Neural progenitor cell (in vitro differentiated cells): ENCODE data around the gene MYMX. TPM values are rescaled to one million over a fixed set of nuclear protein-coding genes. Genes with fewer than 3 reads are reported as not detected.

ENCODE experiments used
- DNase-seq: peaks from one replicate; pipeline ENCODE4 v3.0.0-alpha.2; 2016; ENCODE audit warnings: low spot score
- H2AFZ ChIP-seq: fragments of 200-600 bp; sonication (generic); replicated peaks from 2 replicates; pipeline ENCODE4 v1.6.1; 2016; ENCODE audit warnings: antibody characterized with exemption
- H3F3A ChIP-seq: fragments of 200-600 bp; sonication (generic); 2 replicates; pipeline ENCODE4 v1.6.1; 2016; ENCODE audit warnings: antibody characterized with exemption, low read depth
- H3K27ac ChIP-seq: fragments of 200-600 bp; sonication (generic); 2 replicates; pipeline ENCODE4 v1.5.1; 2016; ENCODE audit warnings: mild to moderate bottlenecking
- H3K27me3 ChIP-seq: fragments of 200-600 bp; sonication (generic); 2 replicates; pipeline ENCODE4 v1.6.1; 2016; ENCODE audit warnings: mild to moderate bottlenecking, moderate library complexity
- H3K36me3 ChIP-seq: fragments of 200-600 bp; sonication (generic); 2 replicates; pipeline ENCODE4 v1.5.1; 2016
- H3K4me1 ChIP-seq: fragments of 200-600 bp; sonication (generic); 2 replicates; pipeline ENCODE4 v1.6.1; 2016; ENCODE audit warnings: mixed run types
- H3K4me2 ChIP-seq: fragments of 200-600 bp; sonication (generic); 2 replicates; pipeline ENCODE4 v1.6.1; 2016
- H3K4me3 ChIP-seq: fragments of 200-600 bp; sonication (generic); 2 replicates; pipeline ENCODE4 v1.5.1; 2016
- H3K79me2 ChIP-seq: fragments of 200-600 bp; sonication (generic); 2 replicates; pipeline ENCODE4 v1.6.1; 2016; ENCODE audit warnings: low read depth
- H3K9ac ChIP-seq: fragments of 200-600 bp; sonication (generic); 2 replicates; pipeline ENCODE4 v1.6.1; 2016
- H3K9me3 ChIP-seq: fragments of 200-600 bp; sonication (generic); 2 replicates; pipeline ENCODE4 v1.5.1; 2016; ENCODE audit warnings: low read depth
- H4K20me1 ChIP-seq: fragments of 200-600 bp; sonication (generic); 2 replicates; pipeline ENCODE4 v1.6.1; 2016; ENCODE audit warnings: low read depth
- H3K27ac Mint-ChIP-seq: 3 replicates; pipeline ENCODE4 v1.8.0; 2021; ENCODE audit warnings: mixed read lengths
- H3K27me3 Mint-ChIP-seq: 2 replicates; pipeline ENCODE4 v1.8.0; 2022; ENCODE audit warnings: low read depth, mild to moderate bottlenecking, inconsistent platforms, moderate library complexity, mixed read lengths; ENCODE audit not compliant: insufficient read depth
- H3K36me3 Mint-ChIP-seq: 3 replicates; pipeline ENCODE4 v1.8.0; 2021; ENCODE audit warnings: mixed read lengths
- H3K4me1 Mint-ChIP-seq: 3 replicates; pipeline ENCODE4 v1.8.0; 2021; ENCODE audit warnings: mixed read lengths
- H3K4me3 Mint-ChIP-seq: 3 replicates; pipeline ENCODE4 v1.8.0; 2021; ENCODE audit warnings: mild to moderate bottlenecking, moderate library complexity, mixed read lengths
- H3K9me3 Mint-ChIP-seq: 3 replicates; pipeline ENCODE4 v1.8.0; 2020; ENCODE audit warnings: mixed read lengths
- EZH2 ChIP-seq: fragments of 200-600 bp; sonication (generic); IDR thresholded peaks from 2 replicates; pipeline ENCODE4 v1.6.1; 2017; ENCODE audit warnings: antibody characterized with exemption, mild to moderate bottlenecking, moderate library complexity
- EZH2phosphoT487 ChIP-seq: fragments of 200-600 bp; sonication (generic); IDR thresholded peaks from 2 replicates; pipeline ENCODE4 v1.6.1; 2017; ENCODE audit warnings: antibody characterized with exemption
- total RNA-seq: library from RNA; depleted of rRNA; stranded (reverse); fragments of >200 nt; gene quantifications from 2 replicates; pipeline ENCODE4 v1.2.3, GENCODE V29; 2015; ENCODE audit warnings: low replicate concordance
- TF ChIP-seq, protein P1 (sequence below): fragments of 200-600 bp; sonication (generic); IDR thresholded peaks from 2 replicates; pipeline ENCODE4 v1.5.1; 2017; ENCODE audit warnings: antibody characterized with exemption, mild to moderate bottlenecking

Gene MYMX
- total RNA-seq, 1 donor from 2014 or later = 0.54 TPM

DNA sequence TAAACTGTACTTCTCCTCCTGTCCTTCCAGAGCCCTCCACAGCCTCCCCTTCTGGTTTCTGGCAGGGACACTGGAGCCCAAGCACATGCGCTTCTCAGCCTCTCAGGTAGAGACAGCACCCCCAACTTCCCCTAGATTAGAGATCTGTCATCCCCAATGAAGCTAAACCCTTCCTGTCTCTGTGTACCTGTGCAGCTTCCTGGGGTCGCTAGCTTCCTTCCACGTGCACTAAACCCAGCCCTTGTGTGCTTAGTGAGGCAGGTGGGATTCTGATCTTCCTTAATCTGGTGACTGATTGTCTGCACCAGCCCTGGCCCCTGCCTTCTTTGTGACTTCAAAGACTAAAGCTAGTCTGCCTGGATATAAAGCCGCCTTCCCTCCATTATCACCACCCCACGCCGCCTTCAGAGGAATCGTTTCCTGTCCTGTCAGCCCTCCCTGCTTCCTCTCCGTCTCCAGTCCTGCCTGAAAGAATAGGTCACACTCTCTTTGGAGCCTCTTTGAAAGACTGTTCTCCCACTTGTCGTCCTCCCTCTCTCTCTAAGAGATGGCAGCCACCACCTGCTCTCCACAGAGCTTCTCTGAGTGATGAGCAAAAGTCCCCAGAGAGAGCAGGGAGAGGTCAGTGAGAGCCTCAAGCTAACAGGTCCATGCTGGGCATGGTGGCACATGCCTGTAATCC, 30.6 kb upstream of the MYMX start:
- Histone ChIP-seq H3F3A (peaks cover 16% of the 10 kb centered on the region), H3K4me3 (no peak overlapping the region), H3K4me1 (peaks cover 21% of the 10 kb centered on the region), H3K36me3 (no peaks in the 10 kb centered on the region), H3K27ac (peak overlapping the region; percentile 6), H3K9me3 (no peaks in the 10 kb centered on the region), H2AFZ (peak overlapping the region; percentile 80), H3K27me3 (no peaks in the 10 kb centered on the region), H3K79me2 (no peaks in the 10 kb centered on the region), H4K20me1 (no peaks in the 10 kb centered on the region), H3K4me2 (peak overlapping the region; percentile 40), H3K9ac (no peak overlapping the region)
- H3K4me3 Mint-ChIP-seq = peak overlapping the region; percentile 2
- no peaks in the 10 kb centered on the region for H3K36me3 Mint-ChIP-seq
- no peaks in the 10 kb centered on the region for H3K9me3 Mint-ChIP-seq
- peak overlapping the region; percentile 39 for H3K27ac Mint-ChIP-seq
- peaks cover 6% of the 10 kb centered on the region for H3K27me3 Mint-ChIP-seq
- H3K4me1 Mint-ChIP-seq = peaks cover 17% of the 10 kb centered on the region
- TF ChIP-seq EZH2 (no peak), EZH2phosphoT487 (no peak)
- TF ChIP-seq, protein P1, sequence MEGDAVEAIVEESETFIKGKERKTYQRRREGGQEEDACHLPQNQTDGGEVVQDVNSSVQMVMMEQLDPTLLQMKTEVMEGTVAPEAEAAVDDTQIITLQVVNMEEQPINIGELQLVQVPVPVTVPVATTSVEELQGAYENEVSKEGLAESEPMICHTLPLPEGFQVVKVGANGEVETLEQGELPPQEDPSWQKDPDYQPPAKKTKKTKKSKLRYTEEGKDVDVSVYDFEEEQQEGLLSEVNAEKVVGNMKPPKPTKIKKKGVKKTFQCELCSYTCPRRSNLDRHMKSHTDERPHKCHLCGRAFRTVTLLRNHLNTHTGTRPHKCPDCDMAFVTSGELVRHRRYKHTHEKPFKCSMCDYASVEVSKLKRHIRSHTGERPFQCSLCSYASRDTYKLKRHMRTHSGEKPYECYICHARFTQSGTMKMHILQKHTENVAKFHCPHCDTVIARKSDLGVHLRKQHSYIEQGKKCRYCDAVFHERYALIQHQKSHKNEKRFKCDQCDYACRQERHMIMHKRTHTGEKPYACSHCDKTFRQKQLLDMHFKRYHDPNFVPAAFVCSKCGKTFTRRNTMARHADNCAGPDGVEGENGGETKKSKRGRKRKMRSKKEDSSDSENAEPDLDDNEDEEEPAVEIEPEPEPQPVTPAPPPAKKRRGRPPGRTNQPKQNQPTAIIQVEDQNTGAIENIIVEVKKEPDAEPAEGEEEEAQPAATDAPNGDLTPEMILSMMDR = no peak
- peak; percentile 73 for DNase-seq

DNA sequence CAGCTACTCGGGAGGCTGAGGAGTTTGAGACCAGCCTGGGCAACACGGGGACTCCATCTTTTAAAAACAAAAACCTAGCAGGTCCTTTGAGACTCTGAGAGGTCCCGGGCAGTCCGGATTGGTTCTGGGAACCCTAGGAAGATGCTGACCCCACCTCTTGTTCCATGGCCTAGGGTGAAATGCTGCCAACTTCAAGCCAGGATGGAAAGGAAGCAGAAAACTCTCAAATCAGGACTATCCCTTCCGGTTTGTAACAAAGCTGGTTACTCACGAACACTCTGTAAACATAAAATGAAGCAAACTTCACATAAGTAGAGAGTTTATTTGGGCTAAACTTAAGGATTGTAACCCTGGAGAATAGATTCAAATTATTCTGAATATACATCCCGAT, 30.1 kb upstream of the MYMX start:
- H3K27me3 ChIP-seq = no peaks in the 10 kb centered on the region

DNA sequence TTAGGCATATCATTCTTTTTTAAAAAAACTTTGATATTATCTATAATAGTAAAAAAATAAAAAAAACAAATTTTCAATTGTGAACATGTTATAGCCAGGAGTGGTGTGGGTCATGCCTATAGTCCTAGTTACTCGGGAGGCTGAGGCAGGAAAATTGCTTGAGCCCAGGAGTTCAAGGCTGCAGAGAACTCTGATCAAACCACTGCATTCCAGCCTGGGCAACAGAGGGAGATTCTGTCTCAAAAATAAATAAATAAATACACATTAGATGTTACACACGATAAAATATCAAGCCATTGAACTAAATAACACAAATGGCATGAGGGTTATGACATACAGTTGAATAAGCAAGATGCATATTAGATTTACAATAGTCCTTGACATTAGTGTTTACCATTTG, 27.9 kb upstream of the MYMX start:
- peaks cover 25% of the 10 kb centered on the region for H3K4me1 Mint-ChIP-seq
- Histone ChIP-seq H3K9ac (no peak overlapping the region), H3K9me3 (no peaks in the 10 kb centered on the region), H3F3A (peaks cover 28% of the 10 kb centered on the region), H3K27me3 (no peaks in the 10 kb centered on the region), H4K20me1 (no peaks in the 10 kb centered on the region), H3K4me3 (no peak overlapping the region), H3K27ac (no peak overlapping the region), H3K4me1 (peaks cover 29% of the 10 kb centered on the region), H3K79me2 (no peaks in the 10 kb centered on the region), H3K4me2 (no peak overlapping the region), H2AFZ (no peak overlapping the region), H3K36me3 (no peaks in the 10 kb centered on the region)
- no peak overlapping the region for H3K4me3 Mint-ChIP-seq
- no peak for DNase-seq
- peaks cover 17% of the 10 kb centered on the region for H3K27me3 Mint-ChIP-seq
- H3K9me3 Mint-ChIP-seq = no peaks in the 10 kb centered on the region
- TF ChIP-seq EZH2phosphoT487 = no peak
- no peak for TF ChIP-seq EZH2
- TF ChIP-seq, protein P1 = no peak
- no peak overlapping the region for H3K27ac Mint-ChIP-seq
- H3K36me3 Mint-ChIP-seq = no peaks in the 10 kb centered on the region

More for the DNA sequence above, 30.1 kb upstream of the MYMX start:
- Histone ChIP-seq H3K9me3 (no peaks in the 10 kb centered on the region), H3K4me1 (peaks cover 21% of the 10 kb centered on the region), H3K4me3 (no peak overlapping the region), H3K9ac (no peak overlapping the region), H3K27ac (no peak overlapping the region), H2AFZ (peak overlapping the region; percentile 80), H3K4me2 (peak overlapping the region; percentile 40), H3K79me2 (no peaks in the 10 kb centered on the region), H3F3A (peaks cover 15% of the 10 kb centered on the region), H4K20me1 (no peaks in the 10 kb centered on the region), H3K36me3 (no peaks in the 10 kb centered on the region)
- DNase-seq = no peak
- Mint-ChIP-seq H3K36me3 (no peaks in the 10 kb centered on the region), H3K27ac (peak overlapping the region; percentile 81), H3K4me3 (no peak overlapping the region), H3K4me1 (peaks cover 17% of the 10 kb centered on the region), H3K27me3 (peaks cover 6% of the 10 kb centered on the region), H3K9me3 (no peaks in the 10 kb centered on the region)
- TF ChIP-seq EZH2 (no peak), EZH2phosphoT487 (no peak)
- TF ChIP-seq, protein P1 = no peak
